Measurements from ENCODE around the gene LRP2.

The LRP2 gene

DNA sequence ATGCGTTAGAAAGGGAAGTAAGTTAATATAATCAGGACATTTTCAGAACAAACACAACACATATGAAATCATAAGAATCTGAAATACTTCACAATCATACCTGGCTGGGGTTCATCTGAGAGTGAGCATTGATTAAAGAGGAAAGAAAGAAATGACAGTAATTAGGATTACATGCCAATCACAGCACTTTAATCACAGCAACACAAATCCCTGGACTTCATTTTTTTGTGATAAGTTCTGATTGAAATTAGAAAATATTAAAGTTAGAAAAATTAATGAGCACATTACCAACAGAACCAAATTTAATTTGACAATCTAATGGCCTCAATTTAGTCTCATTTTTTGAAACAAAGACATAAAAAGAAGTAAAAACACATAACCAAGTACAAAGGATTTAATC lies 121.9 kb downstream of the LRP2 start:
- no peak for DNase-seq (ENCODE audit: low read depth in 3 of 3)

GRCh38 chr2:169237939-169238338 lies 124.4 kb downstream of the LRP2 start:
- DNase-seq (ENCODE audit: low read depth in 3 of 3), result no peak

DNA sequence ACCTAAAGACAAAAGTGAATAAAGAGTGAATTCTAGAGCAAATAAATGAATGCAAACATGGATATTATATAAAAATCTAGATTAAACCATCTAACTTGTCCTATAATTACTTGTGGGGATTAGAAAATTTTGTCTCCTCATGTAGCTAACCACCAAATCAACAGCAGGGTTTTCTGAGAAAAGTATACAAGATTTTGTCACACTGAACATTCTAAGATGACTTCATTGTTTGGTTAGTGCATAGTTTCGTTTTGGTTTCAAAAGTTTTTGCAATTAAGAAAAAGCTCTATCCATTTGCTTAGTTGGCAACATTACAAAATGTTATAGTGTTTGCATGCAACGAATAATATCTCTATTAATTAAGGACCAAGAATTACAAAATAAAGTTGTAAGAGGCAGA lies 125.0 kb downstream of the LRP2 start:
- no peak for DNase-seq (ENCODE audit: low read depth in 3 of 3)

- no peak for DNase-seq (ENCODE audit: low read depth in 3 of 3)
Measured at GRCh38 chr2:169232551-169233154, 129.7 kb downstream of the LRP2 start.

- no peak for DNase-seq (ENCODE audit: low read depth in 3 of 3)
Measured at GRCh38 chr2:169230204-169230603, 132.1 kb downstream of the LRP2 start.

DNA sequence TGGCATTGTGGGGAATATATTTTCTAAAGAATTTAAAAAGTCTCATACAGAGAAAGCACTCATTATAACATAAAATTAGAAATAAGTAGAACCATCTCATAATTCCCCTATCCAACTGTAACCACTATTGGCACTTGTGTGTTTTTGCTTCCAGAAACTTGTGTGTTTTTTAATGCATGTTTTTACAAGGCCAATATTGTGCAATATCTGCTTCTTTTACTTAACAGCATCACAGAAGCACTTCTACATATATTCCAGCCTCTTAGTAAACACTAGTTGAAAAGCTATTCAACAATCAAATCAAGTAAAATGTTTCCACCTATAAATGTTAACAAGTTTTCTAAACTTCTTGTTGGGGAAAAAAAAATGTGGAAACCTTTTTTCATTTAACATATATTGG lies 132.7 kb downstream of the LRP2 start:
- DNase-seq (ENCODE audit: low read depth in 3 of 3), result no peak

DNA sequence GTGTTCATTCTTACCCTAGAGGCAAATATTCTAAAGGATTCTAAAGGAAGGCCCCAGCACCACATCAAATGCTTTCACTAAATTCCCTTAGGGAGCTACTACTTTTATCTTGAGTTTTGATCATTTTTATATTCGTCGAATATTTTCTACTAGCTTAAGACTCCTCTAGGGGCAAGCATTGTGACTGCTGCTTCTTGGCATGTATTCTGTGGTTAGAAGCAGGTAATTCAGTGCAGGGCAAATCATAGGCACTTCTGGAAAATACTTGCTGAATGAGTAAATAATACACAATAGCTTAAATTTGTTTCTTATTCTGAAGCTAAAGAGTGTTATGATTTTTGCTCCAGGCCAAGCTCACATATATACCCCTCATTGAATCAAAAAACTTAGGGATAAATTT lies 136.4 kb downstream of the LRP2 start:
- no peak for DNase-seq (ENCODE audit: low read depth in 3 of 3)

DNA sequence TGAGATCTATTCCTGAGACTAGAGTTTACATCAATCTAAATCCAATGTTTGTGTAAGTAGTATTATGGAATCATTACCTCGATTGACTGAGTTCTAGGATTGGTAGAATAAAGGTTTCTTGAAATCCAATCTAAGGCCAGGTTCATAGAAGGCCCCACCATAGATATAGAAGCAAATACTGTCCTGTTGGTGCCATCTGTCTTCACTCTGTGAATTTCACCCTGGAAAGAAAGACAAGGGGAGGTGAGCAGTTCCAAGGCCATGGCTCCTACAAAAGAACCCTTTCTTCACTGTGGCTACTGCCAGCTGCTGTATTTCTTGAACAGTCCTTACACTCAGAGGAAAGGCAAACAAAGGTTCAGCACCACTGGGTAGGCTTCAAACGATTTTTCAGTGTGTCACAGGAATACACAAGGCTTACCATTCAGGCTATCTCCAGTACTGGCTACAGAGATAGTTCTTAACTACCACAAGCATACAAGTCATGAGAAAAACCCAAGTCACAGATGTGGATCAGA lies 137.0 kb downstream of the LRP2 start:
- no peak for DNase-seq (ENCODE audit: low read depth in 3 of 3)

DNA sequence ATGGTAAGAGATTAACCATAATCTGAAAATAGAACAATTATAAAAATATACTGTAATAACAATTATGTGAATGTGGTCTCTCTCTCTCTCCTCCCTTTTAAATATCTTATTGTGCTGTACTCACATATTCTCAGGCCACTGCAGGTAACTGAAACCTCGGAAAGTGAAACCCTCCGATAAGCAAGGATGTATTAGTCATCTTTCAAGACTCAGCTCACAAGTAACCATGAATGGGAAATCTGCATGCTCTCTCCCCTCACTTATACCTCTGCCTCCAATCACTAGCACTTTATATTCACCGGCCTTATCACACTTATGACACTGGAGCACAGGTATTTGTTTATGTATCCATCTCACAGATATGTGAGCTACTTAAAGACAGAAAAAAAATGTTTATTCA lies 139.7 kb downstream of the LRP2 start:
- DNase-seq (ENCODE audit: low read depth in 3 of 3), result no peak

GRCh38 chr2:169221745-169222369 lies 140.5 kb downstream of the LRP2 start:
- no peak for DNase-seq (ENCODE audit: low read depth in 3 of 3)

DNA sequence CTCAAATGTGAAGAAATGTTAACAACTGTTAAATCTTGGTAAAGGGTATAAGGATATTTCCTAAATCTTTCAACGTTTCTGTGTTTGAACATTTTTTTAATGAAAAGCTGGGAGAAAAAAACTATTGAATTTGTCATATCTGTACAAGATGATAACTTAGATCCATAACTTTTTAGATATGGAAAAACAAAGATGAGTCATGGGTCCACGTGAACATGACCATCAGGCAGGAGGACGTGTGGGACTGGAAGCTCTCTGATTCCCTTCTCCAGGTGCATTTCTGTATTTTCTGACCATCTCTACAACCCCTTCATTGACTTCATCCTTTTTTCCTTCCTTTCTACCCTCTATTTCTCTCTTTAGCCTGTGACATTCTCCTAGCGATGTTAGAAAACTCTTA lies 151.4 kb downstream of the LRP2 start:
- DNase-seq (ENCODE audit: low read depth in 3 of 3), result no peak

DNA sequence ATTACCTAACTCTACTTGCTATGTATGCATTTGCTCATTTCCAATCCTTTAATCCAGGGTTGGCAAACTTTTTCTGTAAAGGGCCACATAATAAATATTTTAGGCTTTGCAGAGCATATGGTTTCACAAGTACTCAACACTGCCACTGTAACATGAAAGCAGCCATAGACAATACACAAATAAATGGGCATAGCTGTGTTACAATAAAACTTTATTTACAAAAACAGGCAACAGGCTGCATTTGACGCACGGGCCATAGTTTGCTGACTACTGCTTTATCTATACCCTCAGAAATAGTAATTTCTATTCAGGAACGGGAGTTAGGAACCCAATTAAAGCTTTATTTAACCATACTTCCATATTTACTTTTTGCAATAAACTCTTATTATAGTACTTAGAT lies 154.3 kb downstream of the LRP2 start:
- DNase-seq (ENCODE audit: low read depth in 3 of 3), result no peak

- DNase-seq (ENCODE audit: low read depth in 3 of 3), result no peak
Measured at GRCh38 chr2:169205176-169205575, 157.2 kb downstream of the LRP2 start.

DNA sequence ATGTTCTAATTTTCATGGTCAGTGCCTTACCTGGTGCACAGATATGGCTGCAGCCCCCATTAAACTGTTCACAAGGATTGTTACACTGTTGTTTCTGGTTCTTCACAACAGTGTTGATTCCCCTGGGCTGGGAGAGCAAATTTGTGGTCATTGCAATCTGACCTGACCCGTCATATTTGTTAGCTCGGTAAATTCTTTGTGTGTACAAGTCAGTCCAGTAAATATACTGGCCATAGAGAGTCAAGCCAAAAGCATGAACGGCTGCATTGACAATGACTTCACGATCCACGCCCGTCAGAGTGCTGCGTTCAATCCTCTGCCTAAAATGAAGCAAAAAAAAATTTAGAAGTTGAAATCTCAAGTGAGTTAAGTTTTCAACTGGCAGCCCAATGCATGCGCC lies 158.4 kb downstream of the LRP2 start:
- DNase-seq (ENCODE audit: low read depth in 3 of 3), result no peak

DNA sequence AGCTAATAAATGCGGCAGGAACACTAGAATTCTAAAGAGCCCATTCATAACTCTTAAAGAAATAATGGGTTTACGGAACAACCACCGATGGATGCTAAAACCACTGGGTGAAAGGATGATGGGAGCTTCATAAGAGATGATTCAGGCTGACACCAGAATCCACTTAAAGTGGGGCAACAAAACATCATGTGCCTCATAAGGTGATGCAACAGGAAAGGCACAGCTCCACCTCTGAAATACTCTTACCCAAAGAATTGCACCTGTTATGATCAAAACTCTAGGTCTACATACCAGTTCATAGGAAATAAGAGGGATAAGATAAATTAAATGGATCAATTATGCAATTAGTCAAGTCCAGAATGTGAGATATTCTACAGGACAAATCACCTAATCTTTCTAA lies 161.6 kb downstream of the LRP2 start:
- no peak for DNase-seq (ENCODE audit: low read depth in 3 of 3)

GRCh38 chr2:169193618-169194017 lies 168.7 kb downstream of the LRP2 start:
- no peak for DNase-seq (ENCODE audit: low read depth in 3 of 3)

GRCh38 chr2:169190197-169190775 lies 172.0 kb downstream of the LRP2 start:
- no peak for DNase-seq (ENCODE audit: low read depth in 3 of 3)

DNA sequence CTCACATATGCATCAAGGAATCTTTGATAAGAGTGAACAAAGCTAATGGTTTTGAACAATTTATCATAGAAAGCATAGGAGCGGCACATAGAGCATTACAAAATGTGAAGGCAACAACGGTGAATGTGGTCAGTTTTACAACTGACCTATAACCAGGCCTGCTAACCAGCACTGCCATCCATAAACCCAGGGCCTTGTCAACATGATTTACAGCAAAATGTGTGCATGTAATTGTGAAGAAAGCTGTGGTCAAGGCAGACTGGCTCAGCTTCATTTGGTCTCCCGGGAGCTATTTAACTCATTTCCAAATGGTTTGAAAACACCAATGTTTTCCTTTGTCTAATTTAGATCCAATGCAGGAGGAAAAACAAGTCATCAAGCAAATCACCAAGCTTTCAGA lies 173.2 kb downstream of the LRP2 start:
- DNase-seq (ENCODE audit: low read depth in 3 of 3), result no peak

DNA sequence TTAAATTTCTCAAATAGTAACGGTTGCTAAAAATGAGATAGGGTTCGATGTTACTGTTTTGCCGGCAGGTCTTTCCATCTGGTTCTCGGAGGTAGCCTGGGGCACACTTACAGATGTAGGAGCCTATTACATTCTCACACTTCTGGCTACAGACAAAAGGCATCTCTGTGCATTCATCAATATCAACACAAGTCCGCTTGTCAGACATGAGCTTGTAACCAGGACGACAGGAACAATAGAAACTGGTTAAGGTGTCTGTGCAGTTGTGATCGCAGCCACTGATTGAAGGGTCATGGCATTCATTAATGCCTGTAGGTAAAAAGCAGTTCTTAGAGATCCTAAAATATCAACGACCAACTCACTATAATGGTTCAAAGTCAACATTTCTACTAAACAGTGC lies 176.6 kb downstream of the LRP2 start:
- no peak for DNase-seq (ENCODE audit: low read depth in 3 of 3)

GRCh38 chr2:169184074-169184473 lies 178.3 kb downstream of the LRP2 start:
- DNase-seq (ENCODE audit: low read depth in 3 of 3), result no peak

GRCh38 chr2:169182573-169182972 lies 179.8 kb downstream of the LRP2 start:
- no peak for DNase-seq (ENCODE audit: low read depth in 3 of 3)

GRCh38 chr2:169178804-169179390 lies 183.4 kb downstream of the LRP2 start:
- no peak for DNase-seq (ENCODE audit: low read depth in 3 of 3)

GRCh38 chr2:169178364-169178763 lies 184.0 kb downstream of the LRP2 start:
- no peak for DNase-seq (ENCODE audit: low read depth in 3 of 3)

Measured in stimulated activated CD4-positive, alpha-beta T cell treated with anti-CD3 and anti-CD28 coated beads, TNF-alpha, amount 100 ng/mL, for 4 hours (primary cell).